GM18502 (cell line): Measurements from ENCODE around the gene C8B.

Experiments used
- ATAC-seq: cut with Tn5 transposase; IDR thresholded peaks from one replicate; pipeline ENCODE4 v1.9.1; 2021; ENCODE audit warnings: mild to moderate bottlenecking; ENCODE audit not compliant: unreplicated experiment, poor library complexity

Gene C8B

DNA sequence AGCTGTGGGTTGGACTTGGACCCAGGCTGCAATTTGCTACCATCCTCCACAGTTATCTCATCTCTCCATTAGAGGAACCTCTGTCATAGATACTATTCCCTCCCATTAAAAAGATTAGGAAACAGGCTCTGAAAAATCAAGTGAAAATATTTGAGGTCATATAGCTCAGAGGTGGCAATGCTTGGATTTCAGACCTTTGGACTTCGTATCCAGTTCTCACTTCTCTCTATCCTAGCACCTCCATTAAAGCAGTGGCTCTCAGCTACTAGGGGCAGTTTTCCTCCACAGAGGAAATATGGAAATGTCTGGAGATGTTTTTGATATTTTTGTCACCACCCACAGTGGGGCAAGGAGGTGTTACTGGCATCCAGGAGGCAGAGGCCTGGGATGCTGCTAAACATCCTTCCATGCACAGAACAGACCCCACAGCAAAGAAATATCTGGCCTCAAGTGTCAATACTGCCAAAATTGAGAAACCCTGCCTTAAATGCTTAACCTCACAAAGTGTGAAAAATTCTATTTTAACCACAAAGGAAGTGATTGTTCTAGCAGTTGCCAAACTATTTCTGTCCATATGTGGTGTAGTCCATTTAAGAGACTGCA lies 57.1 kb downstream of the C8B start:
- ATAC-seq = no peak

DNA sequence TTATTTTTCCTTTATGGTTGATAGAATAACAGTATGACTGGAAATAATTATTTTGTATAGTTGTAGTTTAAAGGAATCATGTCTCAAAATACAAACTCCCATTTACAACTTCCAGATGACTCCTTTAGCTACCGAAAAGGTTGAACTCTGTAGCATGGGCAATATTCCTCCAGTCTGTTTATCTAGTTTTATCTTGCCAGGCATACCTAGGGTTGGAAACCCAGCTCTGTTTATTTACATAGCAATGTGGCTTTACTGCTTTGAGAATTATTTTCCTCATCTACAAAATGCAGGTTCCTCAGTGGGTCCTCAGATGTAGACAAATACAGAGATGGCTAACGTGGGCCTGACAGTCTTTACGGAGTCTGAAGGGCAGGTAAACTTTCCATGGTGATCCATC lies 60.1 kb downstream of the C8B start:
- no peak for ATAC-seq

DNA sequence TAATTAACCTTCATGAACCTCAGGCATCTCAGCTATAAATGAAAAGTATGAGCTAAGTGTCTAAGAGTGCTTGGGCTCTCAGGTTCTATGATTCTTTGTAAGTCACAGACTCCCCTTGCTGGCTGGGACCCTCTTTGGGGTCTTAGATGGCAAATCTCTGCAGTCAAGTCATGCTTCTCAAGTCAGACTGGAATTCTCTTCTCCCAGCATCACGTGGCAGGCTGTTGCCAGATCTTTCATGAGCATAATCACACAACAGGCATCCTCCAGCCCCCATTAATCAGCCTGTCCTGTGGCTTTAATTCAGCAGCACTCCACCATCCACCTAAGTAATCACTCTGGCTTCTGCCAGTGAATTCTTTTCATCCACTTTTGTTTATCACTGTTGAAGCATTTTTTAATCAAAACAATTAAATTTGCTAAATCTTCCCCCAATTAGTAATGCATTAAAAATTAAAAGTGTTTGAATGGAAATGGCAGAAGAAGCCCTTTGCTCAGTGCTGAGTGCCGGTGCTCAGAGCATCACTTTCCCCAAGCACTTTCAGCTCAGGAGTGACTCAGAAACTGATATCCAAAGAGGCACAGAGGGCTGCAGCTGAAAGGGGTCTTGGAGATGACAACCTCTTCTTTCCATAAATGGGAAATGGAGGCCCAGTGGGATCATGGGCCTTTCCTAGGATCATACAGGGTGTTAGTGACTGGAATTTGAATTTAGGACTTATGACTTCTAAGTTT lies 61.0 kb downstream of the C8B start:
- no peak for ATAC-seq

GRCh38 chr1:56903778-56904177 lies 62.0 kb downstream of the C8B start:
- no peak for ATAC-seq

DNA sequence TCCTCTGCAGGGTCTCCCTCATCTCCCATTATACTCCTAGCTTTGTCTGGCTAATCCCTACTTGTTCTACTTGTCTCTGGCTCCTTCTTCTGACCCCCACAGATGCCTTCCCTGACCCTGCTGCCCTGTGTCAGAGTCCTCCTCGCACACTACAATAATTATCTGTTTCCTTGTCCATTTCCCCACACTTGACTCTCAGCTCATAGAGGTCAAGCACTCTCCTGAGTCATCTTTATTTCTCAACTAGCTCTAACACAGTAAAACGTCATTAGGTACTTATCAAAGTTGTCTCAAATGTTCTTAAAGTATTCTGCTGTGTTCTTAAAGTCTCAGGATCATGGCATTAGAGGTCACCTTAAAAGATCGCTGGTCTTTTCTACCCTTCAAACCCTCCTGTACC lies 64.1 kb downstream of the C8B start:
- no peak for ATAC-seq

DNA sequence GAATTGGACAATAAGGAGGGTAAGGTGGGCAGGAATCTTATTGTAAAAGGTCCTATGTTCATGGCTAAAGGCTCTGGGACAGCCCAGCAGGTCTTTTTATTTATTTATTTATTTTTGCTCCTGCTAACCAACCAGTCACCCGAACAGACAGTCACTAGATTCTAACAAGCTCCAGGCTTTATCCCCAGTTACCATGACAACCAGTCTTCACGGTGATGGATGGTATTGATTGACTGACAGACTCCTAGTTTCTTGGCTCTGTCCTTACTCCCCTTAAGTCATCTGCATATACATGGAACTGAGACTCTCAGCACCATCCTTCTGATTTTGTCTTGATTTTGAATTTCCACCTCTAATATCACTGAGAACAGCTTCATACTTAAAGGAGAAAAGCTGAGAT lies 66.9 kb downstream of the C8B start:
- ATAC-seq = no peak

DNA sequence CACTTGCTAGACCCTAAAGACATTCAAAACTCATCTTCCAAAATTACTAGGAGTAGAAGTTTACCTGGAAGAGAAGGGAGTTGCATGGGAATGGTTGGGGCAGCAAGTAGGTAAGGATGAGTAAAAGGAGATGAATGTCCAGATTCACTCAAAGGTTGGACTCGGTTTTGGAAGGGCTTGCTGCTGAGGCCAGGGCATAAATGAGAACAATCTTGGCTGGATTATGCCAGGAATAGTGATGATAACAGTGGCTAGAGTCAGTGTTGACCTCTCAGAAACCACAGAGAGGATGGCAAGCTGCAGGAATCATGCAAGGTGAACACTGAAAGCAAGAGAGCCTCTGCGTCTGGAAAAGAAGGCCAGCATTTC lies 67.8 kb downstream of the C8B start:
- ATAC-seq = no peak

DNA sequence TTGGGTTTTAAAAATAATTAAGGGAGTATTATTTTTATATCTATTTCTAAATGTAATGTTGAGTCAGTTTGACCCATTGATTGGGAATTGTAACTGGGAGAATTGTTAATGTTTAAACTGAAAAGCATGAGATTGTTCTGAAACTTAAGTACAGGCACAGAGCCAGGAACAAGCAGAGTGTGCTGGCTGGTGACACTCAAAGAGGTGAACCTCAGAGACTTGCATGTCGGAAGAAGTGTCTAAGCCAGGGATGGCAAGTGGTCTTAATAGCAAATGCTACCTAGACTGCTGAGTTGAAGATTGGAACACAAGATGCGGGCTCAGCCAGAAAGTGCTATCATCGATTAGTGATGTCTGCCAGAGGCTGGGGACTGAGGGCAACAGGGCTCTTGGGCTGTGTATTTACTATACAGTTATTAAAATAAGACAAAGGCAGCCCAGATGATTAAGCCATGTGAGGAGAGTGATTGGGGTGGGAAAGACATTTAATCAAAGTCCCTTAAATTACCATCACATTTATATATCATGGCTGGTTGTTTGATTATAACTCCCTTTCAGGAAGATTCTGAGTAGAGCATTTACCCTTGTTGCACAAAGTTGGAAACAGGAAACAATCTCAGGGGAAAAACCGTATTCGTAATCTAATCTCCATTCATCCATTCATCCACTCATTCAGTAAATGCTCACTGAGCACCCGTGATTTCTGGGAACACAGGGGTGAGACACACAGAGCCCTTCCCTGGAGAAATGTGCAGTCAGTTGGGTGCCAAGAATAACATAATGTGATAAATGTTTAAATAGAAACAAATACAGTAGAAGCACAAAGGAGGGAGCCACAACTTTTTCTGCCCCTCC lies 68.4 kb downstream of the C8B start:
- no peak for ATAC-seq

GRCh38 chr1:56894014-56894413 lies 71.8 kb downstream of the C8B start:
- ATAC-seq = no peak

- ATAC-seq = no peak
Observed at GRCh38 chr1:56890229-56890628, 75.6 kb downstream of the C8B start.

- ATAC-seq = no peak
Observed at GRCh38 chr1:56881417-56881816, 84.4 kb downstream of the C8B start.

DNA sequence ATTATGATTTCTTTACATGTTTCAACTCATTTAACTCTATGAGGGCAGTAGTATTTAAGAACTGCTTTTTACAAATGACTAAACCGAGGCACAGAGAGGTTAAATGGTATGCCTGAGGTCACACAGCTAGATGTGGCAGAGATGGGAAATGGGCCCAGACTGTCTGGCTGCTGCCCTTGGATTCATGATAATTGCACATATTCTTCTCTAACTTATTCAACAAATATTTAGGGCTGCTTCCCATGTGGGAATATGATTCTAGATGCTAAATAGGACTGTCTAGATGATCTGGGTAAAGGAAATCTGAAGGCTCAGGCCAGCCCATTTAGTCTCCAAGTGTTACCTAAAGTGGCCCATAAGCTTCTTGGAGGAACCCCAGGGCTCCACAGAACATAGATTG lies 85.0 kb downstream of the C8B start:
- no peak for ATAC-seq
